Esophagus (tissue), 2 donors: ENCODE data around the gene CLEC18A. TPM values are rescaled to one million over a fixed set of nuclear protein-coding genes. Genes with fewer than 3 reads are reported as not detected.
"Not testable (repeated sequence)": the region's sequence is repeated elsewhere in the genome, so short reads cannot be mapped to it uniquely, and the experiment has no call there.

Experiments used
- H3K27ac ChIP-seq, 2 donors: one replicate each; pipeline ENCODE4 v1.5.1; 2013; ENCODE audit warnings: low read depth in 2 of 2, mild to moderate bottlenecking in 2 of 2, inconsistent platforms in 1 of 2, low read length in 1 of 2, moderate library complexity in 1 of 2
- H3K27me3 ChIP-seq, 2 donors: one replicate each; pipeline ENCODE4 v1.6.1; 2013; ENCODE audit warnings: low read length in 2 of 2, control low read depth in 1 of 2, mild to moderate bottlenecking in 1 of 2; ENCODE audit not compliant: insufficient read depth in 2 of 2, control insufficient read depth in 1 of 2
- H3K36me3 ChIP-seq, 2 donors: one replicate each; pipeline ENCODE4 v1.6.1; 2013; ENCODE audit warnings: low read length in 1 of 2; ENCODE audit not compliant: control insufficient read depth in 2 of 2, insufficient read depth in 2 of 2
- H3K4me1 ChIP-seq, 2 donors: one replicate each; pipeline ENCODE4 v1.6.1; 2013; ENCODE audit warnings: low read length in 1 of 2; ENCODE audit not compliant: control insufficient read depth in 2 of 2, insufficient read depth in 2 of 2
- H3K4me3 ChIP-seq, 2 donors: one replicate each; pipeline ENCODE4 v1.5.1; 2013; ENCODE audit warnings: low read length in 2 of 2, mild to moderate bottlenecking in 2 of 2, low read depth in 1 of 2, moderate library complexity in 1 of 2
- H3K9me3 ChIP-seq, 2 donors: one replicate each; pipeline ENCODE4 v1.6.1; 2013; ENCODE audit warnings: mild to moderate bottlenecking in 2 of 2, low read depth in 1 of 2, low read length in 1 of 2, moderate library complexity in 1 of 2; ENCODE audit not compliant: control insufficient read depth in 2 of 2, insufficient read depth in 1 of 2
- WGBS, 2 donors: extraction: QIAGEN DNeasy Blood & Tissue Kit; methylation state at CpG; one replicate each; pipeline ENCODE4 v1.1.7; 2013; 5-methylcytosine and 5-hydroxymethylcytosine counted together
- polyA plus RNA-seq, 2 donors: library from polyadenylated mRNA; stranded (reverse); fragments of 200-250 nt; gene quantifications; one replicate each; pipeline ENCODE4 v1.2.3, GENCODE V29; 2013
- donor health status: healthy with polysubstance abuse.
- donor health status: Bipolar disorder and iron deficiency.

Gene CLEC18A
- polyA plus RNA-seq, 2 donors = 0.92 to 1.4 TPM

DNA sequence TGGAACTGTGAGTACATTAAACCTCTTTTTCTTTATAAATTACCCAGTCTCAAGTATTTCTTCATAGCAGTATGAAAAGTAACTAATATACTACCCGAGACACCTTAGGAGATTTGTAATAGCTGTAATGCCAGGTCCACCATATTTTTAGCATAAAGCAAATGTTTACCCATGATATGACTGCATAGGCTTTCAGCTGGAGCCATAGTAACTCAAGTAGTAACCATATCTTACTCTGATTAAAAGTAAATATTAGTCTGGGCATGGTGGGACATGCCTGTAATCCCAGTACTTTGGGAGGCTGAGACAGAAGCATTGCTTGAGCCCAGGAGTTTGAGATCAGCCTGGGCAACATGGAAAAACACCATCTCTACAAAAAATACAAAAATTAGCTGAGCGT is 52.4 kb downstream of the CLEC18A start:
- not testable (repeated sequence) for H3K36me3 ChIP-seq, H3K27ac ChIP-seq, H3K4me3 ChIP-seq, H3K9me3 ChIP-seq, H3K4me1 ChIP-seq, H3K27me3 ChIP-seq
- 73 to 89% methylated on average over 2 of the region's 2 CpGs for WGBS, 2 donors

DNA sequence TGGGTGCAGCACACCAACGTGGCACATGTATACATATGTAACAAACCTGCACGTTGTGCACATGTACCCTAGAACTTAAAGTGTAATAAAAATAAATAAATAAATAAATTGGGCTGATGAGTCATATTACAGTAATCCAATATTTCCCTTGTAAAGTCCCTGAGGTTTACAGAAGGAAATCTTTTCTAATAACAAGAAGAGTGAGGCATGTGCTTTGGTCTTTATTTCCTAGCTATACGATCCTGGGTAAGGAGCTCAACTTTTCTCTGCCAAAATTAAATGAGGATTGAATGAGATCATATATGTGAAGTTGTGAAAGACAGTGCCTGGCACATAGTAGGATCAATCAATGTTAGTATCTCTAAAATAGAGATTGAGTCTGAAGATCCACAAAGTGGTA is 57.5 kb downstream of the CLEC18A start:
- H3K27me3 ChIP-seq, H3K4me3 ChIP-seq, H3K9me3 ChIP-seq, H3K4me1 ChIP-seq, H3K27ac ChIP-seq: not testable (repeated sequence)
- peaks cover 0 to 18% of the 10 kb centered on the region in 2 donors for H3K36me3 ChIP-seq
- 86 to 89% methylated on average over 3 of the region's 3 CpGs for WGBS, 2 donors

DNA sequence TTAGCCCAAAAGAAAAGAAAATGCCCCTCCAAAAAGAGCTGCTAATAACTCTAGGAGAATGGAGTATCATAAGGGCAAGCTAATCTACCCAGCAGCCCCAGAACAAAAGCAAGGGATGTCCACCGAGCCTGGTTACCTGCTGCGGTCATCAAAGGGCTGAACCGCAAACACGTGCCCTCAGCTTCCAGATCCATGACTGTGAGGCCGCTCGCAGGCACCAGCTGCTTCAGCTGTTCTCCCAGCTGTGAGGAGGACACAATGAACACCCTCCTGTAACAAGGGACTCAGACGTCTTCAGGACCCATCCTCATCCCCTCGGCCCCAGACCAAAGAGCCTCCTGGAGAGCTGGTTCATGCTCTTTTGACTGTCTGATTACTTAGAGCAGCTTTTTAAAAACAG is 59.5 kb downstream of the CLEC18A start:
- H3K4me3 ChIP-seq, H3K4me1 ChIP-seq, H3K9me3 ChIP-seq, H3K27me3 ChIP-seq, H3K27ac ChIP-seq: not testable (repeated sequence)
- WGBS, 2 donors = 96 to 97% methylated on average over 8 of the region's 8 CpGs
- H3K36me3 ChIP-seq = peaks cover 0 to 19% of the 10 kb centered on the region in 2 donors

DNA sequence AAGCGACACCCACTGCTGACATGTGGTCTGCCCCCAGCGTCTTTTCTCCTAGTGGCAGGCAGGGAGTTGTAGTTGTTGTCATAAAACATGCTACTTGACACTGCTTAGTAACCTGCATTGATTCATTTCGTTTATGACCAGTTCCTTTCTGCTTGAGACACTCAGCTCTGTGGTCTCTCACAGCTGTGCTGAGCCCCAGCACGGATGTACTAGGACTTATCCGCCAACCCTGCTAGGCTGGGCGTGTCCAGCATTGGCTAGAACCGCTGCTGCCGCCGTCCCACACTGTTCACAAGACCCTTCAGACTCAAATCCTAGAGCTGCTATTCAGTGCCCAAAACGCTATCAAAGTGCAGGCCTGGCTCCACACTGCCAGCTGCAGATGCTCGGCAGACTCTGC is 60.0 kb downstream of the CLEC18A start:
- H3K4me1 ChIP-seq, H3K27me3 ChIP-seq, H3K9me3 ChIP-seq, H3K4me3 ChIP-seq, H3K27ac ChIP-seq: not testable (repeated sequence)
- H3K36me3 ChIP-seq = peaks cover 0 to 21% of the 10 kb centered on the region in 2 donors
- WGBS, 2 donors = 81 to 90% methylated on average over 10 of the region's 11 CpGs

DNA sequence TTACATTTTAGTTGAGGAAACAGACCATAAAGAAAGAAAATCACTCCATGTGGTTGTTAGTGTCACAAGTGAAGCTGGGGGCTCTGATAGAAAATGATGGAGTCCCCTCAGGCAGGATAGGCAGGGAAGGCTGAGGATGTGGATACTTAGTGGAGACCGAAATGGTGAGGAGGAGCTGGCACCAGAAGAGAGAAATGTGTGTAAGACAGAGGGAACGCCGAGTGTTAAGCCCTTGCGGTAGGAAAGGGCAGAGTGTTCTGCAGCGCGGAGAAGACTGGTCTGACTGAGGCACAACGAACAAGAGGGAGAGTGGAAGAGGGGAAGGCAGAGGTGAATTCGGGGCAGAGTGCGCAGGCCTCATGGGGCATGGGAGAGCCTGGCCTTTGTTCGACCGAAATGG is 61.2 kb downstream of the CLEC18A start:
- H3K27ac ChIP-seq, H3K4me1 ChIP-seq, H3K4me3 ChIP-seq, H3K27me3 ChIP-seq, H3K9me3 ChIP-seq: not testable (repeated sequence)
- H3K36me3 ChIP-seq = peaks cover 2 to 26% of the 10 kb centered on the region in 2 donors
- WGBS, 2 donors = 92 to 95% methylated on average over 9 to 11 of the region's 11 CpGs

DNA sequence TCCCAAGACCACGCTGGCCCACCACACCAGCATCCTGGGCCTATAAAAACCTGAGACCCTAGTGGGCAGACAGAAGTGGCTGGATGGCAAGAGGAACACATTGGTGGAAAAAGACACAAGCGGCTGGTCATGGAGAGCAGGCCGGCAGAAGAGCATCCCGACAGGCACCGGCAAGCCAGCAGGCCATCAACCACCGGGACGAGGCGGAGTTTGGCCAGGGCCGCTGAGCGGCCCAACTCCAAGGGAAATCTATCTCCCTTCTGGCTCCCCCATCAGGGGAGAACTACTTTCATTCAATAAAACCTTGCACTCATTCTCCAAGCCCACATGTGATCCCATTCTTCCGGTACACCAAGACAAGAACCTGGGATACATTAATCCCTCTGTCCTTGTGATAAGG is 61.8 kb downstream of the CLEC18A start:
- H3K4me3 ChIP-seq, H3K4me1 ChIP-seq, H3K27me3 ChIP-seq, H3K27ac ChIP-seq, H3K9me3 ChIP-seq: not testable (repeated sequence)
- 92 to 94% methylated on average over 10 to 11 of the region's 11 CpGs for WGBS, 2 donors
- peaks cover 2 to 26% of the 10 kb centered on the region in 2 donors for H3K36me3 ChIP-seq

Other genes with a start within 250 kb of the CLEC18A start
- gene NQO1, start 224.8 kb upstream of the CLEC18A start, polyA plus RNA-seq = 100 to 1,000 TPM in 1 of 2 donors, 10 to 100 TPM in 1; 68.5 to 161 TPM
- 10 to 100 TPM; 14.7 to 49.5 TPM for gene NOB1, start 196.4 kb upstream of the CLEC18A start, polyA plus RNA-seq
- gene WWP2, start 189.0 kb upstream of the CLEC18A start, polyA plus RNA-seq = 10 to 100 TPM; 17.7 to 18.5 TPM
- gene PDPR, start 163.0 kb downstream of the CLEC18A start, polyA plus RNA-seq = 1 to 10 TPM; 3.7 to 5.2 TPM
- under 1 TPM; 0.36 to 0.53 TPM for gene CLEC18C, start 222.5 kb downstream of the CLEC18A start, polyA plus RNA-seq